GM18858 (cell line): ENCODE measurements around the gene NBL1.

Experiments
- ATAC-seq: cut with Tn5 transposase; IDR thresholded peaks from one replicate; pipeline ENCODE4 v1.9.1; 2021; ENCODE audit not compliant: unreplicated experiment

NBL1 gene

GRCh38 chr1:19643602-19644394, at the start of gene NBL1:
Gene NBL1, plus strand, starts transcription at chr1:19644311. Its CDS starts 10,720 bp downstream, at chr1:19655031.
- no peak for ATAC-seq

GRCh38 chr1:19596065-19596713, 47.9 kb upstream of the NBL1 start:
- ATAC-seq: no peak

- peak; percentile 77 for ATAC-seq
Measured at GRCh38 chr1:19596714-19597495, 47.2 kb upstream of the NBL1 start.

GRCh38 chr1:19597496-19598309, 46.4 kb upstream of the NBL1 start:
- ATAC-seq: no peak

GRCh38 chr1:19599810-19600209, 44.3 kb upstream of the NBL1 start:
- no peak for ATAC-seq

GRCh38 chr1:19602486-19602885, 41.6 kb upstream of the NBL1 start:
- no peak for ATAC-seq

- no peak for ATAC-seq
Measured at GRCh38 chr1:19605967-19606366, 38.1 kb upstream of the NBL1 start.

- ATAC-seq: no peak
Measured at GRCh38 chr1:19606817-19607642, 37.1 kb upstream of the NBL1 start.

- ATAC-seq: no peak
Measured at GRCh38 chr1:19608232-19608631, 35.9 kb upstream of the NBL1 start.

GRCh38 chr1:19610282-19610981, 33.7 kb upstream of the NBL1 start:
- no peak for ATAC-seq

GRCh38 chr1:19612530-19612929, 31.6 kb upstream of the NBL1 start:
- ATAC-seq: no peak

- no peak for ATAC-seq
Measured at GRCh38 chr1:19613171-19613703, 30.9 kb upstream of the NBL1 start.

GRCh38 chr1:19615438-19615837, 28.7 kb upstream of the NBL1 start:
- no peak for ATAC-seq

- no peak for ATAC-seq
Measured at GRCh38 chr1:19616489-19616888, 27.6 kb upstream of the NBL1 start.

- no peak for ATAC-seq
Measured at GRCh38 chr1:19617376-19617775, 26.7 kb upstream of the NBL1 start.

- ATAC-seq: no peak
Measured at GRCh38 chr1:19618428-19618827, 25.7 kb upstream of the NBL1 start.

- ATAC-seq: no peak
Measured at GRCh38 chr1:19619697-19620384, 24.3 kb upstream of the NBL1 start.

GRCh38 chr1:19620786-19621185, 23.3 kb upstream of the NBL1 start:
- ATAC-seq: no peak
